Panc1 (cell line): ENCODE results near the gene TUBA4A. TPM values are rescaled to one million over a fixed set of nuclear protein-coding genes. Genes with fewer than 3 reads are reported as not detected.

ENCODE experiments used
- ATAC-seq: fragments of 200-7000 bp; cut with Tn5 transposase; 2 replicates; pipeline ENCODE4 v1.9.1; 2020; ENCODE audit warnings: mild to moderate bottlenecking, moderate library complexity
- BruUV-seq: library from RNA; stranded (reverse); fragments of 400-500 nt; replicated peaks from 2 replicates; lab custom pipeline; 2021; lab: Mats Ljungman, UMichigan
- CTCF ChIA-PET: fragments of 300-600 bp; sonication (Branson Sonifier 250); formaldehyde crosslinking; loops from one replicate; lab custom pipeline; 2022; ENCODE audit warnings: antibody characterized with exemption; lab: Charles Lee
- POLR2A ChIA-PET: fragments of 300-600 bp; sonication (Branson Sonifier 250); formaldehyde crosslinking; loops from one replicate; lab custom pipeline; 2022; ENCODE audit warnings: antibody characterized with exemption; lab: Charles Lee
- DNase-seq: peaks from one replicate; pipeline ENCODE4 v3.0.0-alpha.2; 2010; ENCODE audit warnings: low read depth, low spot score
- H3K27ac ChIP-seq: 2 replicates; pipeline ENCODE4 v1.5.1; 2011; ENCODE audit warnings: mild to moderate bottlenecking, low read length, inconsistent platforms
- H3K27me3 ChIP-seq: fragments of 200-500 bp; sonication (Bioruptor generic); 2 replicates; pipeline ENCODE4 v1.6.0; 2014; ENCODE audit warnings: low read length, inconsistent platforms; ENCODE audit not compliant: control insufficient read depth, insufficient read depth
- H3K36me3 ChIP-seq: fragments of 200-500 bp; sonication (Bioruptor generic); 2 replicates; pipeline ENCODE4 v1.5.1; 2014; ENCODE audit warnings: inconsistent platforms, mild to moderate bottlenecking, low read length, moderate library complexity; ENCODE audit not compliant: control insufficient read depth, insufficient read depth
- H3K4me1 ChIP-seq: 2 replicates; pipeline ENCODE4 v1.5.1; 2011; ENCODE audit warnings: inconsistent platforms, mild to moderate bottlenecking, low read length, moderate library complexity; ENCODE audit not compliant: control insufficient read depth, insufficient read depth
- H3K4me3 ChIP-seq, 2 experiments: 2 replicates each; pipeline ENCODE4 v1.5.1; 2011 to 2012; ENCODE audit warnings: low read depth in 2 of 2, low read length in 2 of 2, mild to moderate bottlenecking in 2 of 2, inconsistent platforms in 1 of 2, moderate library complexity in 1 of 2
- H3K9me3 ChIP-seq: fragments of 200-500 bp; sonication (Bioruptor generic); 2 replicates; pipeline ENCODE4 v1.5.1; 2014; ENCODE audit warnings: low read depth, mild to moderate bottlenecking, inconsistent platforms, low read length, moderate library complexity; ENCODE audit not compliant: control insufficient read depth, insufficient read depth
- CTCF ChIP-seq: fragments of 450-650 bp; IDR thresholded peaks from 2 replicates; pipeline ENCODE4 v1.5.1; 2017; ENCODE audit warnings: mild to moderate bottlenecking
- POLR2AphosphoS5 ChIP-seq: IDR thresholded peaks from 2 replicates; pipeline ENCODE4 v1.6.1; 2012; ENCODE audit warnings: mild to moderate bottlenecking, low read depth, low read length, moderate library complexity
- REST ChIP-seq, 2 experiments: IDR thresholded peaks; 2 replicates each; pipeline ENCODE4 v1.6.1; 2011 to 2012; ENCODE audit warnings: low read depth in 2 of 2, control low read depth in 1 of 2, low read length in 1 of 2, mild to moderate bottlenecking in 1 of 2, moderate library complexity in 1 of 2; ENCODE audit not compliant: insufficient read depth in 1 of 2
- SIN3A ChIP-seq: IDR thresholded peaks from 2 replicates; pipeline ENCODE4 v1.6.1; 2012; ENCODE audit warnings: low read depth, mild to moderate bottlenecking, low read length, moderate library complexity, borderline replicate concordance; ENCODE audit not compliant: insufficient read depth
- TCF7L2 ChIP-seq: IDR thresholded peaks from 2 replicates; pipeline ENCODE4 v1.6.1; 2011; ENCODE audit warnings: mild to moderate bottlenecking, low read depth, low read length, inconsistent platforms
- in situ Hi-C: cut with HindIII; loops from 2 replicates; pipeline ENCODE4 v1.10.0; 2016; ENCODE audit warnings: low sequenced_read_pairs, low pct_unique_long_range_greater_than_20kb
- intact Hi-C: fragments of 100-400 bp; cut with micrococcal nuclease; formaldehyde crosslinking; loops from one replicate; pipeline ENCODE4 v1.10.0; 2022; ENCODE audit not compliant: unreplicated experiment
- total RNA-seq: library from RNA; stranded (reverse); gene quantifications from one replicate; pipeline ENCODE4 v1.2.1, GENCODE V29; 2021; ENCODE audit not compliant: unreplicated experiment

TUBA4A gene
- total RNA-seq, 1 experiment from 2014 or later = 12.9 TPM

DNA sequence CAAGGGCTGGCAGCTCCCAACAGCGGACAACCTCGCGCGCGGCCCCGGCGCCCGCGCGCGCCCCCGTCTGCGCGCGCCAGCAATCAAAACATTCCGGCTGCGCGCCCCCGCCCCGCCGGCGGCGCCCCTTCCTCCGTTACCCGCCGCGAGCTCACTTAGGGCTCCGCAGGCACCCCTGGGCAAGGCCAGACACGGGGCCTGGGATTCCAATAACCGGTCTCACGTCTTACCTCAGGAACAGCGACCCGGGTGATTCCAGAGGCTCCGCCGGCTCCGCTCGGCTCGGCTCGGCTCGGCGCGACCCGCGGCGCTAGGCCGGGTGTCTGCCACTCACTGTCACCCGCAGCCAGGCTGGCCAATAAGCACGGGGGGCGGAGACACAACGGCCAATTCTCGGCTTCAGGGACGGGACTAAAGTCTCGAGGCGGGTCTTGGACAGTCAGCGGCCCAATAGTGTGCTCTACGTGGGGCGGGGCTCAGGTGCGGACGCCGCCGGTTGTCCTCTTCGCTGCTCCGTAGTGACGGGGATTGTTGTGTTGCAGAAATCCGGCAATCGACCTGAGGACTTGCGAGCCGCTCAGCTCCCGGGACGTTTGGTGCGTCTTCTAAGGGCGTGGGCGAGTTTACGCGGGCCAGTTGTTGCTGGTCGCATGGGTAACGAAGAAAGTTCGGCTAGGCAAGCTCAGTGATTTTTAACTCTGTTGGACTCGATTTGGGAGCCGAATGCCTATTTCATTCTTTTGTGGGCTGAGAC lies 24.2 kb downstream of the TUBA4A start, which contains the start of the genes ANKZF1 and ATG9A:
ANKZF1 (plus strand) TSS at position 502 of the 754 bp plus-strand sequence. CDS start 452 bp downstream, outside the sequence.
ATG9A (minus strand) TSS at position 332 of the 754 bp plus-strand sequence. CDS start 1,612 bp downstream, outside the sequence.
- H3K36me3 ChIP-seq = peaks cover 11% of the 10 kb centered on the region; the same call in 1 of the 2 replicates
- ATAC-seq (peak; percentile 99), DNase-seq (peak; percentile 90)
- BruUV-seq = no TSS peak
- intact Hi-C loops = no loop called here
- peak within 1 kb of the TSS; percentile 98 to 99 for H3K4me3 ChIP-seq
- ChIA-PET CTCF (no interaction called here), POLR2A (interaction anchor here (0.6 to 2.1 kb wide), 2 partner anchors 16 to 53 kb away, joined by 6 to 11 read pairs; partner anchors contain the start of genes CNPPD1, GLB1L and STK16)
- peaks cover 8% of the 10 kb centered on the region for H3K4me1 ChIP-seq
- TF ChIP-seq REST (IDR thresholded peaks at IDR 0.05; ENCODE audit: insufficient read depth in 1 of 2, low read depth in 2 of 2, low read length in 1 of 2) (0 out of 4 replicates have a peak, but pooled peaks of 1 of the 2 experiments have one; percentile 39), SIN3A (peak; percentile 80; the same call in 1 of the 2 replicates), TCF7L2 (no peak), CTCF (no peak), POLR2AphosphoS5 (peak; percentile 82)
- in situ Hi-C loops = no loop called here
- H3K27me3 ChIP-seq = no peaks in the 10 kb centered on the region
- H3K27ac ChIP-seq = peak within 1 kb of the TSS; percentile 91
- no peaks in the 10 kb centered on the region for H3K9me3 ChIP-seq

- BruUV-seq = no TSS peak
- Histone ChIP-seq H3K27ac (peak overlapping the region; percentile 91), H3K4me3 (peak overlapping the region; percentile 98 to 99), H3K27me3 (no peaks in the 10 kb centered on the region), H3K9me3 (no peaks in the 10 kb centered on the region), H3K36me3 (peaks cover 13% of the 10 kb centered on the region; the same call in 1 of the 2 replicates), H3K4me1 (peaks cover 8% of the 10 kb centered on the region)
- TF ChIP-seq CTCF = no peak
- no peak for TF ChIP-seq TCF7L2
- no peak for TF ChIP-seq REST (IDR thresholded peaks at IDR 0.05; ENCODE audit: insufficient read depth in 1 of 2, low read depth in 2 of 2, low read length in 1 of 2)
- no peak for TF ChIP-seq SIN3A
- TF ChIP-seq POLR2AphosphoS5 = no peak
- POLR2A ChIA-PET = interaction anchor here (0.6 to 2.1 kb wide), 2 partner anchors 16 to 52 kb away, joined by 6 to 11 read pairs; partner anchors contain the start of genes CNPPD1, GLB1L and STK16
- CTCF ChIA-PET = no interaction called here
- no peak for DNase-seq
- intact Hi-C loops = no loop called here
- ATAC-seq = peak; percentile 43
- in situ Hi-C loops = no loop called here
Measured at GRCh38 chr2:219228911-219229304, 24.8 kb downstream of the TUBA4A start.
